ENCODE measurements around the gene TALDO1.
"Not testable (repeated sequence)": the region's sequence is repeated elsewhere in the genome, so short reads cannot be mapped to it uniquely, and the experiment has no call there.

TALDO1 gene

DNA sequence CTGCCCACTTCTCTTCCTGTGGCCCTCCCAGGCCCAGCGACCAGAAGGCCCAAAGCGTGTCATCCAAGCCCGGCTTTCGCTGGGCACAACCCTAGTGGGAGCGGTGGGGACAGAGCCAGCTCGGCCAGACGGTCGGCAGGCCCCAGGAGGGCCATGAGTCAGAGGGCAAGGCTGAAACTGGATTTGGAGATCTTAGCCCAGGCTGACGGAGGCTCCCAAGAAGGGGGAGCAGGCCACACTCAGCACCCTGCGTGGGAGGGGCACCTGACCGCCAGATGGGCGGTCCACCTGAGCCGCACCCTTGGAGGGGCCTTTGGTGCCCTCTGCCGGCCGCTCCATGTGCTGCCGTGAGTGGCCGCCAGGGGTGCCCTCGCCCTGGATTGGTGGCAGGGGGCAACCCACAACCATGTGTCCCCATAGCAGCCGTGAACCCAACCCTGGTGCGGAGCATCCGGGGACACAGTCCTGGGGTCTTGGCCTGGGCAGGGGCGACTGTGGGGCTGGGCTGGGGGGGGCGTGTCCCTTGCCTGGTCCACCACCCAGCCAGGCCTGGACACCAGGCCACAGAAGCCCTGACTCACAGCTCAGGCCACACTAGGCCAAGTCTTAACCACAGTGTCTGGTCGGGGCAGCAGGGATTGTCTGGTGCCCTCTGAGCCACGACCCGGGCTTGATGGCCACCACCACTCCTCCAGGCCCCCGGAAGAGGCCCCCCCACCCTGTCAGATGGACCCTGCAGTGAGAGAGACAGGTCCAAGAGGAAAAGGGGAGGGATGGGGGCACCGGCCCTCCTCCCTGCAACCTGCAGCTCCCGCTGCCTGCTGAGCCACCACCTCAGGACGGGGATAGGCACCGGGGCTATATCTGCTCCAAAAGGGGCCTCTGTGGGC lies 19.2 kb upstream of the TALDO1 start:
- no peak overlapping the region for H3K4me3 ChIP-seq (ENCODE audit: low read depth, low read length)
- DNase-seq (ENCODE audit: low read depth) = peak; percentile 79
- TF ChIP-seq, protein P1, sequence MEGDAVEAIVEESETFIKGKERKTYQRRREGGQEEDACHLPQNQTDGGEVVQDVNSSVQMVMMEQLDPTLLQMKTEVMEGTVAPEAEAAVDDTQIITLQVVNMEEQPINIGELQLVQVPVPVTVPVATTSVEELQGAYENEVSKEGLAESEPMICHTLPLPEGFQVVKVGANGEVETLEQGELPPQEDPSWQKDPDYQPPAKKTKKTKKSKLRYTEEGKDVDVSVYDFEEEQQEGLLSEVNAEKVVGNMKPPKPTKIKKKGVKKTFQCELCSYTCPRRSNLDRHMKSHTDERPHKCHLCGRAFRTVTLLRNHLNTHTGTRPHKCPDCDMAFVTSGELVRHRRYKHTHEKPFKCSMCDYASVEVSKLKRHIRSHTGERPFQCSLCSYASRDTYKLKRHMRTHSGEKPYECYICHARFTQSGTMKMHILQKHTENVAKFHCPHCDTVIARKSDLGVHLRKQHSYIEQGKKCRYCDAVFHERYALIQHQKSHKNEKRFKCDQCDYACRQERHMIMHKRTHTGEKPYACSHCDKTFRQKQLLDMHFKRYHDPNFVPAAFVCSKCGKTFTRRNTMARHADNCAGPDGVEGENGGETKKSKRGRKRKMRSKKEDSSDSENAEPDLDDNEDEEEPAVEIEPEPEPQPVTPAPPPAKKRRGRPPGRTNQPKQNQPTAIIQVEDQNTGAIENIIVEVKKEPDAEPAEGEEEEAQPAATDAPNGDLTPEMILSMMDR (IDR thresholded peaks at IDR 0.05; ENCODE audit: insufficient read depth, low read depth, low read length, missing control alignments) = peak; percentile 99

DNA sequence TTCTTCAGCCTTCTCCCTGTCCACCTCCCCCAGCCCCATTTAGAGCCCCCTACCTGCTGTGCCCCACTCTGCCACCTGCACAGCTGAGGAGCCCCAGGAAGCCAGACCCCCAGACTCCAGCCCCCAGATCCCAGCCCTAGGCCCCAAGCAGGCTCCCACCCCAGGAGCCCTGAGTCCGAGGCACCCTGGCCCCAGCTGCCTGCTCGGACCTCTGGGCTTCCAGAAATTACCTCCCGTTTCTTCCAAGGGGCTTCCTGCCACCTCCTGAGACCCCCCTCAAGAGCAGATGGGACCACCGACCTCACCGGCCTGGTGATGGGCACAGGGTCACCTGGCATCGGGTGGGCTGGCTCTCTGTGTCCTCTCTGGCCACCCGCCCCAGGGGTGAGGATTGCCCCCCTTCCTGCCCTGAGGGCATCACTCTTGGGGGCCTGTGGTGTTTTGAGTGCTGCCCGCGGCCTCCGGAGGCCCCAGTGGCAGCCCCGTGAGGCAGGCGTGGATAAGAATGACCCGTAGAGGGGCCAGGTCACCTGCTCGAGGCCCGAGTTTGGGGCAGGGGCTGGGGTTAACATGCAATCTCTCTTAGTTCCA lies 18.3 kb upstream of the TALDO1 start:
- H3K4me3 ChIP-seq (ENCODE audit: low read depth, low read length) = no peak overlapping the region
- TF ChIP-seq, protein P1 (IDR thresholded peaks at IDR 0.05; ENCODE audit: insufficient read depth, low read depth, low read length, missing control alignments) = no peak
- DNase-seq (ENCODE audit: low read depth) = no peak

DNA sequence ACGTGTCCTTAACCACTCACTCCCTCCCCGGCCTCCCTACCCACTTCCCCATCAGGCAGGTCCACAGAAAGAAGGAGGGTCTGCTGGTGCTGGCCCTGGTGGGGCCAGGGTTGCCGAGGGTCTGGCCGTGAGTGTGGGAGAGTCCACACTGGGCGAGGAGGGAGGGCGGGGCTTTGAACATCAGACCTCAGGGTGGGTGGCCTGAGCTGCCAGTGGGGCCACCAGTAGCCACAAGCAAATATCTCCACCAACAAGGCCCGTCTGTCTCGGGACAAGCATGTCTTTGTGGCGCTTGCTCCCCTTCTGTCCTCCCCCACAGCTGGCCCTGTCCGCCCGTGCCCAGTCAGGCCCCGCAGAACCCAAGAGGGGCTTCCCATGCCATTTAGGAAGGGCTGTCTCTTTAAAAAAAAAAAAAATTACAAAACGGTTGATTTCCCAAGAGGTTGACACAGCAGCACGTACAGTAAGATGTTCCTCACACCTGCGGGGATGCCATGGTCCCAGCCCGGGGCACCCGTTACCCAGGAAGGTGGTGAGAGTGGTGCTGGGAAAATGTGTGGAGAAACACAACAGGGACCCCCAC lies 17.7 kb upstream of the TALDO1 start:
- DNase-seq (ENCODE audit: low read depth) = no peak
- H3K4me3 ChIP-seq (ENCODE audit: low read depth, low read length) = no peak overlapping the region
- TF ChIP-seq, protein P1 (IDR thresholded peaks at IDR 0.05; ENCODE audit: insufficient read depth, low read depth, low read length, missing control alignments) = no peak

DNA sequence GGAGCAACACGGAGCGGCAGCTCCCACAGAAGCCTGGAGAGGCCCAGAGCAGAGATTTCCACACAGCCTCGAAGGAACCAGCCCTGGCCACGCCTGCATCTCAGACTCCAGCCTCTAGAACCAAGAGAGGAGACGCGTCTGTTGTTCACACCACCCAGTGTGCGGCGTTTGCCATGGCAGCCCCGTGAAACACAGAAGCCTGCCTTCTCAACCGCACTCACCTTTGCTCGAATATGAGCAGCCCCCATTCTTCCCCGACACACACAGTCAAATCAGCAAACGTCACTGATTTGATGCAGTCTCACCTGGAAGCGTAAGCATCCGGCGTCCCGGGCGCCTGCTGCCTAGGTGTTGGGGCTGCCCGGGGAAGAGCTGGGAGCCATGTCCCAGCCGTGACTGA lies 14.2 kb upstream of the TALDO1 start:
- DNase-seq (ENCODE audit: low read depth) = no peak
- TF ChIP-seq, protein P1 (IDR thresholded peaks at IDR 0.05; ENCODE audit: insufficient read depth, low read depth, low read length, missing control alignments) = no peak
- no peak overlapping the region for H3K4me3 ChIP-seq (ENCODE audit: low read depth, low read length)

DNA sequence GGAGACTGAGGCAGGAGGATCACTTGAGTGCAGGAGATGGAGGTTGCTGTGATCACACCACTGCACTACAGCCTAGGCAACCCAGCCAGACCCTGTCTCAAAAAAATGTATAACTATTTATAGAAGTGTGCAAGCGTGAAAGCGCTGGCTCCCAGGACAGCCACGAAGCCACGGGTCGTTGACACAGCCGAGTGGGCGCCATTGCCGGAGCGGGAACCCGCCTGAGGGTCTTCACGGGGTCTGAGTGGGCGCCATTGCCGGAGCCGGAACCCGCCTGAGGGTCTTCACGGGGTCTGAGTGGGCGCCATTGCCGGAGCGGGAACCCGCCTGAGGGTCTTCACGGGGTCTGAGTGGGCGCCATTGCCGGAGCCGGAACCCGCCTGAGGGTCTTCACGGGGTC lies 12.7 kb upstream of the TALDO1 start:
- H3K4me3 ChIP-seq (ENCODE audit: low read depth, low read length); DNase-seq (ENCODE audit: low read depth): not testable (repeated sequence)

DNA sequence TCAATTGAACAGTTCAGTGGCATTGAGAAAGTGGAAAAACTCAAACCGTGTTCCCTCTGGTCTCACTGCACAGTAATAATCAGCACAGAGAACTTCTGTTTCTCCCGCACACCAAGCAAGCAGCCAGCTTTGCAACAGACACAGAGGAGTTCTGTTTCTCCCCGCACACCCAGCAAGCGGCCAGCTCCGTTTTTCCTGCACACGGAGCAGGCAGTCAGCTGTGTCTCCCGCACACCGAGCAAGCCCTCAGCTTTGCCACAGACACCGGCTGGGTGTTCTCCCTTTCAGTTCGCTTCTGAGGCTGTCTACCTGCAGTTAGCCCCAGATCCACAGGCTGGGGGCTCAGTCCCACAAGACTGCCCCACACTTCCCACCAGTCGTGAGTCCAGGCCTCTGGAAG lies 9.9 kb upstream of the TALDO1 start:
- DNase-seq (ENCODE audit: low read depth) = no peak
- TF ChIP-seq, protein P1 (IDR thresholded peaks at IDR 0.05; ENCODE audit: insufficient read depth, low read depth, low read length, missing control alignments) = no peak
- H3K4me3 ChIP-seq (ENCODE audit: low read depth, low read length) = no peak overlapping the region

DNA sequence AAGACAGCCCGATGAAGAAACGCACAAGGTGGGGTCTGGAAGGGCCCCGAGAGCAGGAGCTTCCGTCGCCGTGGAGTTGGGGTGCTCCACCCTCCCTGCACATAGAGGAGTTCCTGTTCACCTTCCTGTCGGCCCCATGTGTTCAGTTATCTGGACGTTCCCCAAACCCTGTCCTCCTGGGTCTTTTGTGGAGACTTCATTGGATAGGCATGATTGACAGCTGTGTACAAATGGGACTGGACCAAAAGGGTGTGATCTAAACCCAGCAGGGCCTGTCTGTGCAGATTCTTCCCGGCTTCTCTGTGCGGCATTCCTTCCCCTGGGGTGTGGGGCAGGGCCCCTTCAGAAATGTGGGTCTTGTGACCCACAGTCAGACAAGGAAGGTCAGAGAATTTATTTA lies 9.4 kb upstream of the TALDO1 start:
- not testable (repeated sequence) for DNase-seq (ENCODE audit: low read depth); H3K4me3 ChIP-seq (ENCODE audit: low read depth, low read length)

All from GM12865 (cell line).